CD4-positive, alpha-beta T cell treated with Interleukin-10 for 1 hour (primary cell): ENCODE data around the gene DLX1.

Experiments
- DNase-seq: peaks from one replicate; pipeline ENCODE4 v3.0.0-alpha.2; 2020

DLX1 gene

DNA sequence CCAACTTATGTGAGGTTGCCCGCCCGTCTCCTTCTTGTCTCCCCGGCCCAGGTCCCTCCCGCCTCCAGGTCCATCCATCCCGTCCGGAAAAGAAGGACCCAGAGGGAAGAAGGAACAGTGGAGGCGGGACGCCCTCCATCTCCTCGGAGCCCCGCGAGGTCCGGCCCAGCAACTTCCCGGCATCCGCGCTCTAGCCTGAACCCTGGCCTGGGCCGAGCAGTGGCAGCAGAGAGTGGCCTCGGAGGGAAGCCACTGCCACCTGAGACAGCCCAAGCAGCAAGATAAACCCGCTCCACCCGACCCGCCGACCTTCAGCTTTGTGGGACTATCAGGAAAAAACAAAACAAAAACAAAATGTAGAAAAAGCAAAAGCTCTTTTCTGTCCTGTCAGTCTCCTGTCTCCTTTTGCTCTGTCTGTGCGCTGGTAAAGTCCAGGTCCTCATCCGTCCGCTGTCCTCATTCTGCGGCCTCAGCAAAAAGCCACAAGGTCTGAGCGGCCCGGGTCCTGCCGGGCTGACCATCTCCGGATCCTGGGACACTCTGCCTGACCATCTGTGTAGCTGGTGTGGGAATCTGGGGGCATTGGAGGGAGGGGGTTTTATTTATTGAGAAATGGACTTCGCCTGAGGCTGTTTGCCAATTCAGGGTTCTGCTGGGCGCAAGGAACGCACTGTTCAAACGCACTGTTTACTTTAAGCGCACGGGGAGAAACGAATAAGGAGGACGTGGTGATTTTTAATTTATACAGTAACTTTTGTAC is 3.1 kb downstream of the DLX1 start:
- peak; percentile 7 for DNase-seq

DNA sequence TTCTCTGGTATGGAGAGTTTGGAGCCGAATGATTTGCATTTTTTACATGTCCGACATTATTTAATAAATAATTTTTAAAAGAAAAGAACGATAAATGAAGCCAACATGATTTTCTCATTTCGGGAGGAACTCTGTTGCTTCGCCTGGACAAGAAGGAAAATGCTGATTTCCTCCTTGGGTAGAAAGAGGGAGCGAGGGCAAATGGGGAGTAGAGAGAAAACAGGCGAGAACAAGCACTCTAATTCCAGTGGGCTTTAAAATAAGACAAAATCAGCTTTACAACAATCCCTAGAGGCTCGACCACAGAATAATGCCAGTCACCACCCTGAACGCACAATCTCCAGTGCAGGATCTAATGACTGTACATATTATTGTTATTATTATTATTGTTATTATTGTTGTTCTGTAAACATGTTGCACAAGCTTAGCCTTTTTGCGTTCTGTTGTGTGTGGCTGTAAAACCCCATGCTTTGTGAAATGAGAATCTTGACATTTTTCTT is 3.7 kb downstream of the DLX1 start:
- peak; percentile 11 for DNase-seq

DNA sequence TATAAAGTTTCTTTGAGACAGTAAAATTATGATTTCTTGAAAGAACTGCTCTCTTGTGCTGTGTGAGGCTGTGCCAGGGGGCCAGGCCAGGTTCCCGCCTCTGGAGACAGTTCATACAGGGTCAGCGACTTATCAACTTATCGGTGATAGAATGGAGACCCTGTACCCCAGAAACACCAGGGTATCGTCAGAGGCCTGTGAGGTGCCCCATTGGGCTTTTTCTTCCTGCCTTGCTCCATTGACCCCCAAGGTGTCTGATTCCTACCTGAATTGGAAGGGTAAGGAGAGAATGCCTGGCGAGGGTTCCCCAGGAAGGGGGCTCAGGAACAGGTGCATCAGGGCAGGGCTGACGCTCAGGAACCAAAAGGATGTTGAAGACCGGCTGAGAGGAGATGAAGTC is 4.3 kb downstream of the DLX1 start:
- no peak for DNase-seq

DNA sequence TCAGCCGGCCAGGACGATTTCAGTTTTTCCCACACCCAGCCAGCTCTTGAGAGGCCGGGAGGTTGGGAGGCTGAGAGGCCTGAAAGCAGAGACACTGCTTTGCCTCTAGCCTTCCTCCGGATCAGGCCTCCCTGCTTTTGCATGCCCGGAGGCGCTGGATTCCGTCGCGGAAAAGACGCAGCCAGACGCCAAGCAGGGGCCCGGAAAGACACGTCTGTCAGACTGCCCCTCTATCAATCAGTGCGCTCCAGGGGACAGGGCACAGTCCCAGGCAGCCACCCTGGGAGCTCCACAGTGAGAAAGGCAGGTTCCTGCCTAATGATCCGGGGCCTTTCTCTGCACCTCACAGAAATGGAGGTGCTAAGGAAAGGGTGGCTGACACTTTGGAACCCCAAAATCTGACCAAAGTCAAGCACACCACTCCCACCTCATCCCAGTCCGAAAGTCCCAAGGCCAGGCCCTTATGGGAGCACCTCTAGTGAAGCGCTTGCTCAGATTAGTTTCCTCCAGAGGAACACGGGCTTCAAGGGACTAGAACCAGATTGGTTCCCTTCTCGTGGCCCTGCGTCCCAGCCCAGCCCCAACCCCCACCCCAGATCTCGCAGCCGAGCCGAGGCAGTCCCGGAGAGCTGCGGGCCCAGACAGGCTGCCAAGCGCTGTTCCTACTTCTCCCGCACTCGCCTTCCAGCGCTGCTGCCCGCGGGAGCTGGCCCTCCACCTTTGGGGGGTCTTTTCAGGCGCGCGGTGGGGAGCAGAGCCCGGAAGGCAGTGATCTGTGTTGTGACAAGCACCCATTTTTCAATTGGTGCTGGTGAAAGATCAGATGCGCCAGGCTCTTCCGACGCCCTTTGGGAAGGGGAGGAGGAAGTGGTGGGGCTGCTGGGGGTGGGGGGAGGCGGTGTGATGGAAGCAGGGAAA is 5.0 kb downstream of the DLX1 start:
- DNase-seq, result no peak

DNA sequence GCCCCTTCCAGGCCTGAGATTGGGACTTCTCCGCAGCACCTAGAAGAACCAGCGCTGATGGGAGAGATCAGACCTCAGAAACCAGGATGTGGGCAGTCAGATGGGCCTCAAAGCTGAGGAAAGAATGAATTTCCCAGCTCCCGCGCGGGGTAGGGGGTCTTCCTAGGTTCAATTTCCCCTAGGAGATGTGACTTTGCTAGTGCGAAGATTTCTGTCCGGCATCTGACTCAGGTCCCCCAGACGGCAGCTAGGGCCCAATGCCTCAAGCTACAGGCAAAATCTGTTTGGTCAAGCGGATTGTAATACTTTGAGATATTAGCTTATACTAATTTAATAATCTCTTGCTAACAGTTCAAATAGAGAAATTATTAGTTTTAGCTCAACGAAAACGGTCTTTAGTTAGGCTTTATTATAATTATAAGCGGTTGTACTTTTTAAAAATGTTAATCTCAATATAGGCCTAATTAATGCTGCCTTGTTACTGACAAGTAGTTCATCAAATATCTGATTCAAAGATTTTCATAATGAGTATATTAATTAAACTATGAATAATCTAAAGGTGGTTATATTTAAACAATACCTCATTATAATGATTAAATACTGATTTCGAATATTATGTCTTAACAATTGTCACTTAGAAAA is 5.8 kb downstream of the DLX1 start:
- DNase-seq, result no peak

DNA sequence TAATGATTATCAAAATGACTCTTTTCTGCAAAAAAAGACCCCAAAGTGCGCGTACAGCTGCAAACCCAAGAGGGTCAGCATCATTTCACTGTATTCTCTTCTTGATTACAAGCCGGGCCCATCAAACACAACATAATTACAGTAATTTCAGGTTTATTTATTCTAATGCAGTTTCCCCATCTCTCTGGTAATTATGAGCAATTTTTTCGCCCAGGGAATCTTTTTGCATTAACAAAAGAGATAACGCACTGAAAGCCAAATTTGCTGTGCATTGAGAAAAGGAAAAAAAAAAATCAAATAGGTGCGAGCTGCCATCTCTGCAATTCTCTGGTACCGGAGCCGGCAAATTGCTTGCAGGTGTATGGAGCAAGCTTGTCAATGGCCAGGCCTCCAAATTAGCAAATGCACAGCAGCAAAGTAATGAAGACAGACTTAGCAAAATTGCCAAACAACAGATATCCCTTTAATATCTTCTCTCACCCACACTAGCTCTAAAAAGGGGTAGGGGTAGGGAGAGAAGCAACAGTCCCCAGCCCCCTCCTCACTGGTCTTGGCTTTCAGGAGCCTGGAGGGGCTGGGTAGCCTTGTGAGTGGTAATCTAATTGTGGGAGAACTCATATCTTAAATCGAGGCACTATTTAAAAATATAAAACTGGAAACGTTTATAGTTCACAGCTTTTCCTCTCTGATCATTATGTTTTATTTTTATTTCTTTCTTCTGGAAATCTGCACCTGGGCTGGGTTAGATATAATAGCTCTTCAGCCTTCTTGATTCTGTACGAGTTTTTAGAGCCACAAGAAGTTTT is 6.7 kb downstream of the DLX1 start:
- DNase-seq, result no peak

DNA sequence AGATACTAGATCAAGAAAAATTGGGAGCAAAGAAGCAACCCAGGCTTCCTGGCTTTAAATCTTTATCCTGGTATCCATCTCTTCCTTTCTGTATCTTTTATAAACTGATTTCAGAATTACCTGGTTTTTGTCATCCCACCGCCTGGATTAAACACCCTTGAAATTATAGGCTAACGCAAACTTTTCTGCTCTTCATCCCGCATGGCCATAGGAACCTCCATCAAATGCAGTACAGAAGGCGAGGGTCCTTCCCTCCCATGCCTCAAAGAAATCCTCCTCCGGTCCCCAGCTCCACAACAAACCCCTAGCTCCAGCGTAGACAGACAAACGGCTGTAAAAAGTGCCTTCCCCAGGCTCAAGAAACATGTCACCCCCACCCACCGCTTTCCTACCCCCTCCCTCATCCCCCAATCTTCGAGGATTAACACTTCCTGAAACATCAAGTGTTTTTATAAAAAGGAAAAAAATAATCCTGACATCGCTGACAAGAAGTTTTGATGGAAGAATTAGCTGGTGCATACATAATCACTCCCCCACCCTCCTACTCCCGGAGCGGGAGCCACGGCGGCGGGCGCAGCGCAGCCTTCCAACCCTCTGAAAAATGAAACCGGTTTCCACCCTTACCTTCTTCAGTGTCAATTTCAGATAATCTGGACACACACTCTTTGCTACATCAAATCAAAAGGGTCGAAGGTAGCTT is 7.6 kb downstream of the DLX1 start:
- DNase-seq, result no peak

DNA sequence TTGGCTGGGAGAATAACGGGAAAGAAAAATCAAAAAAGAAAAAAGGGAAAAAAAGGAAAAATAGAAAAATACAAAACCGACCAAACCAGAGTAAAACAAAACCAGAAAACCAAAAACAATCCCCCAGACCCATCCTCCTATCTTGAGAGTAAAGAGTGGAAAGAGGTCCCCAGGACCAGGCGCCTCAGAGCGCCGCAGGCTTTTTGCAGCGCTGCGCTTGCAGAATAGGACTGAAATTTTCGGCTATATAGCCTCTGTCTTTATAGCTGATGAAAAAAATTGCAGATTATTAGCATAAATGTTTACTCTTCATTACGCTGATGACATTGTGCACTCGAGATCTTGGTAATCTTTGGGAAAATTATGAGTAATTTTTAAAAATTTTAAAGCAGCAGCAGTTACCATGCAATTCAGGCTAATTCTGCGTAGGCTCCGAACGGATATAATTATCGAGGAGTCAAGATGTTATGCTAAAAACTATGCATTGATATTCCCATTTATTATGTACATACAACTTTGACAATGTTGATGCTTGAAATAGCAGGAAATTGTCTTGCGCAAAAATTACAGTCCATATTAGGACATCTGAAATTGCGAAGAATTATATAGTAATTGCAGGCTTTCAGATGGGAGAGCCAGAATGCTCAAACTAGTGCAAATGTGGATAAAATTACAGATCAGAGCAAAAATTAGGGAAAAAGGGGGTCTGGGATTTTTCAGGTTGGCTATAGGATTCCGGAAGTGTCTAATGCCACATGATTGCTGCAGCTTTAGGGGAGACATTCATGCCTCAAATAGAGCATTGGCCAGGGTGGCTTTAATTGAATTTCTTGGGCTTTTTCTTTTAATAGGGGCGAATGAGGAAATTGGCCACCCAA is 8.3 kb downstream of the DLX1 start:
- peak; percentile 3 for DNase-seq

DNA sequence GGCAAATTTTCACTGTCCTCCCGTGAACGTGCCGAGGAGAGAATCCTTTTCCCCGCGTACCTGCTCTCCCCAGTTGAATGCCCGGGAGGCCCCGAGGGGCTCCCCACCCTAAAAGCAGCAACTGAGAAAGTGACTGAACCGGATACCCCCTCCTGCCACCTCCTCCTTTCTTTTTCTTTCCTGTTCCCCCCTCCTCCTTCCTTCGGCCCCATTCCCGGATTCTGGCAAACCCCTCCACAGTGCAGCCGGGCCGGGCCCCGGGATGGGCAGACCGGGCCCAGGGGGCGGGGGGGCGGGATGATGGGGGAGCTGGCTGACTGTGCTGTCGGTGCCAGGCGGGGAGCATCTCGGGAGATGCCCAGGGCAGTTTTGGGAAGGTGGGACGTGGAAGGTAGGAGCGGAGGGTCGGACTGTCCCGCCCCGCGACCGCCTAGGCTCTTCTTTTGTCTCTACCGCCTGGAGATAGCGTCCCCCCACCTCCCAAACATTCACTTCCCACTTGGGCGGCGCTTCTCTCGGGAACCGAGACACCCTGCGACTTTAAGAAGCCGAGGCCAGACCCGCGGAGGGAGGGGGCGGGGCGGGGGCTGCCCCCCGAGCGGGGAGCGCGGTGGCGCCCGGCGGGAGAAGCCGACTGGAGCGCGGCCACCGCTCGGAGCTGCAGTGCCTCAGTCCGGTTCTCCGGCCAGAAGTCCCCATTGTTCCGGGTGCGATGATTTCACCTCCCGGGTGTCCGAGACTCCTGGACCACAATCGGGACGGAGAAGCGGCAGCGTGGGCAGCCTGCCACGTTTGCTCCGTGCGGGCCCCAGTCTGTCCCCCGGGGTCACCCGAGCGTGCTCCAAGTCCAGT is 9.2 kb downstream of the DLX1 start:
- no peak for DNase-seq

DNA sequence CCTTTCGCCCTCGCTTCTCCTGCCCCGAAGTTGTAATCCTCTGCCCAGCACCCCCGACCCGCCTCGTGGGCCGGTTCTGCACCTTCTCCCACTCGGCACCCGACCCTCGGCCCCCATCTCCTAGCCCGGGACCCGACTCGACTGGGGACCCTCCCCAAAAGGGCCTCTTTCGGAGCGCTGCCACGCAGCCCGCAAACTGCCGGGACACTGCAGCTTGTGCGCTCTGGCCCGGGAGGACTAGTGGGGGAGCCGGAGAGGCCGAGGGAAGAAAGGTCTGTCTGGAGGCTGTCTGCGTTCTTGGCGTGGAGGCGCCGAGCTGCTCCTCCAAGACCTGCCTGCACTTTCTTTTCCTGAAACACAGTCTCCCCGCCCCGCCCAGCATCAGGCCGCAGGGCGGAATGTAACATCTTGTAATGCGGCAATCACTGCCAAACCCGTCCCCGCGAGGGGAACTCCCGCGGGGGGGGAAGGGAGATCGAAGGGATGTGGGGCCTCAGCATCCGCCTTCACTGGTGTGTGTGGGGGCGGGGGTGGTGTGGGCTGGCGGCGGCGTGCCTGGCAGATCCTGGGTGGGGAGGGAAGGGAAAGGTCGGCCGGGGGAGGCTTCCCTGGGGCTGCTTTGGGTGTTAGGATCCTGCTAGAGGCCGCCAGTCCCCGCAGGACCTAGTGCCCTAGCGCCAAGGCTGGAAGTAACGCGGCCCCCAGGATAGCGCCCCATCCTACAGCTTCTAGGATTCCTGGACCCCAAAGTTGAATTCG is 10.0 kb downstream of the DLX1 start:
- peak; percentile 84 for DNase-seq

DNA sequence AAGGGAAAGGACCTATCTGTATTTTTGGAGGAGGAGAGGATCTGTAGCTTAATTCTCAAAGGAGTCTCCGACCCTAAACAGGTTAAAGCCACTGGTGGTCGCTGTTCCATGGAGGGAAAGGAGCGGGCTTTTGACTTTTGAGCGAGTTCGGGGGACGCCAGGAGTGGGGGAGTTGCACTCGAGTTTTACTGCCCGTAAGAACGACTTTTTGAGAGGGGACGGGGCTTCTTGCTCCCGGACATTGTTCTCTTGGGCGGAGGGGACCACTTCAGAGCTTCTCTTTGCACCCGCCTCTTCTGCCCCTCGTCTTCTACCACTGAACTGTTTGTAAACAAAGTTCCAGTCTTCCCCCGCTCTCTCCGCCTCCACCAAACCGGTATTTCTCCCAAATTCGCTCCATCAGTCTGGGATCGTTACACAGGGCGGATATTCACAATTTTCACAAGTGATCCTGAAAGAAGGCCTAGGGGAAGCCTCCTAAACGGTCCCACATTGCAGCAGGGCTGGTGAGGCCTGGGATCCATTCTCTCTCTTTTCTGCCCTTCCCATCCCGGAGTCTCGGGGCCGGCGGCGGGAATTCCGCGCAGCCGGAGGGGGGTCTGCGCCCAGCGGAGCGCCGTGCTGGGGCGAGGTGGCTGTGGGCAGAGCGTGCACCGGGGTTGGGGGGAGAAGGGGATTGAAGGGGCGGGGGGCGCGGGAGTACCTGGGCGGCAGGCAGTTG is 10.8 kb downstream of the DLX1 start:
- peak; percentile 10 for DNase-seq

DNA sequence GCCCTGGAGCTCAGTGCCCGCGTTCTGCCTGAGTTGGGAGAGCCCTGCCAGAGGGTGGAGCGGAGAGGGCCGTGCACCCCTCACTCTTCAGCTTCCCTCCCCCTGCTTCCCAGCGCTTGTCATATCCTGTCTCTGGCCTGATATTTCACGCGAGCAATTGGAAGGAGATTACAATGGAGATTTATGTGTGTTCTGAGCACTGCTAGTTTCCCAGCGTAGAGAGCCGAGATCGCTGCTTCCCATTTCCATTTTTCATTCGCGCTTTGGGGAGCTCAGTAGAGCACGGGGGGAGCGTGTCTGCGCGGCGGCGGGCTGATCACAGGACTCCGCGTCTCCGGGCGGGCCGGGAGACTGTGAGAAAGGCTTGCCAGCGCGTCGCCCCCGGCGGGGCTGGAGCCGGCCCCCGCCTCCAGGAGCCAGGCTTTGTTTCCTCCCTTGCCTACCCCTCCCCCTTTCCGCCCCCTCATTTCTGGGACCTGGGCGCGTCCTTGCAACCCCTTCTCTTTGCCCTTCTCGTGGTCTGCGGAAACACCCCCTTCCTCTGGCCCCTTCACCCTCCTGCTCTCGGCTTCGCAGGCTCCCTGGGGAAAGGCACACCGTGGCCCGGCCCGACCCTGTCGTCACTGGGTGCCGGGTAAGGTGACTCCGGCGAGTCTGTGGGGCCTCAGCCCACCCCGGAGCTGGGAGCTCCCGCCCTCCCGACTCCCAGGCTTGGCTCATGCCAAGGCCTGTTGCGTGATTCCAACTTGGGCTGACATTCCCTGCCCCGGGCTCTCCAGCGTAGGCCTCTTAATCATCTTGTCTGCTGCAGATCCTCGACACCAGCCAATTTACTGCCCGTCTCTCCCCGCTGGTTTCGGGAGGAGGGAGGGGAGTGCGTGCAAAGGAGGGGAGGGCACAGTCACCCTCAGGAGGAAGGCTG is 11.6 kb downstream of the DLX1 start:
- peak; percentile 7 for DNase-seq

DNA sequence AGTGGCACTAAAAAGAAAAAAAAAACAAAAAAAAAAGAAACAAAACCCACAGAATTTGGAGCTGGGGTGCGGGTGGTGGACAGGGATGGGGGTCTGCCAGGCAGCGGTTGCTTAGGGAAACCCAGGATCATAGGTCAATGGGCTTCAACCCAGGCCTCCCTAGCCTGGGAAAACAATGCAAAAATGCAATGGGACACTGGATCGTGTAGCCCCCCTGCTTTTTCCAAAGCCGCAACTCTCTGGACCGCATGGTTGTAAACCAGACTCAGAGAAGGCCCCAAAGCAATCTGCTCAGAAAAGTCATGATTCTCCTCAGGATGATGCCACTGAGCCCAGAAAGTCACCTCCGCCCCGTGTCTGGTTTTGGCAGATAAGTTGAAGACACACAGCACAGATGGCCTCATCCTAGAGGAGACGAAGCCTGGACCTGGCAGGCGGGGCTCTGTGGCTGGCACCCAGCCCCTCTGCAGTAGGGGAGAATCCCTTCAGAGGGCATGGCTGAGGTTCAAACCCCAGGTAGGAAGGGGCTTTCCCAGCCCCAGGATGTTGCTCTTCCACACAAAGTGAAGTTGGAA is 12.3 kb downstream of the DLX1 start:
- peak; percentile 12 for DNase-seq

DNA sequence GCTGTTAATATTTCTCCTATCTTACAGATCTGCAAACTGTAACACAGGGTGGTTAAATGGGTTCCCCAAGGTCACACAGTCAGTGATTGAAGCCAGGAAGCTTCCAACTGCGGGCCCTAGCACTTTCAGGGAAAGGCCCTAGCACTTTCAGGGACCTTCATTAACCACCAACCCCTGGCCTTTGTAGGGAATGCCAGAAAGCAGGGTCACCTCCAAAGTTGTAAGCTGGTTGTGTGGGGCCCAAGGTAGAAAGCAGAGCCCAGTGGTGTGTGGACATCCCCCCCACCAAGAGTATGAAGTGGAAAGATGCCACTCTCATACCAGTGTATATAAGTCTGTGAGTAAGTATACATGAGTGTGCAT is 13.0 kb downstream of the DLX1 start:
- DNase-seq, result no peak

DNA sequence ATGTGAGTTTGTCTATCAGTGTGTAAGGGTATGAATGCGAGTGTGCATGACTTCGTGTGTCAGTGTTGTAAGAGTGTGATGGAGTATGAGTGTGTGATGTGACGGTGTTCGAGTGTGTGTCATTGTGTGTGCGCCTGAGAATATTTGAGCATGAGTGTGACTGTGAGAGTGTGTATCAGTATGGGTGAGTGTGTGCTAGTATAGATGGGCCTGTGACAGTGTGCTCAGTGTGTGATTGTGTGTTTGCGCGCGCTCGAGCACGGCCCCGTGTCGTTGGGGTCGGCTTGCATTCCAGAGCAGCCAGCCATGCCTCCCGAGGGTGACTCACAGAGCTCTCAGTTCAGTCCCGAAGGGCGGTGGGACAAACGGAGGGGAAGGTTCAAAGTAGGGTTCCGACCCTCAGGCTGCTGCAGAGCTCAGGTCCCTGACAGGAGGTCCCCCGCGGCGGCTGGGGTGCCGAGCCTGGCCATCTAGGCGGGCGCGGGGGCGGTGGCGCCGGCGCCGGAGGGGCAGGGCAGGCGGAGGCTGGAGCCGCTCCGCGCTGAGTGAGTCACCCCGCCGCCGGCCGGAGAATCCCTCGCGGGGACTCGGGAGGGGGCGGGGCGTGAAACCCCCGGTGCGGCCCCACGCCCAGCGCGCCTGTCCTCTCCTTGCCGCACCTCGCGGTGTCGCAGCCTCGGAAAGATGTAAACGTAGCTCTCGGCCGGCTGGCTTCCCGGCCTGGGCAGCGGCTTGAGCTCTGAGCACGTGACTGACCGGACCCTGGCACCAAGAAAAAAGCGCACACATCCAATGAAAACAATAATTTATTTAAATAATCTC is 13.6 kb downstream of the DLX1 start:
- DNase-seq, result peak; percentile 44

DNA sequence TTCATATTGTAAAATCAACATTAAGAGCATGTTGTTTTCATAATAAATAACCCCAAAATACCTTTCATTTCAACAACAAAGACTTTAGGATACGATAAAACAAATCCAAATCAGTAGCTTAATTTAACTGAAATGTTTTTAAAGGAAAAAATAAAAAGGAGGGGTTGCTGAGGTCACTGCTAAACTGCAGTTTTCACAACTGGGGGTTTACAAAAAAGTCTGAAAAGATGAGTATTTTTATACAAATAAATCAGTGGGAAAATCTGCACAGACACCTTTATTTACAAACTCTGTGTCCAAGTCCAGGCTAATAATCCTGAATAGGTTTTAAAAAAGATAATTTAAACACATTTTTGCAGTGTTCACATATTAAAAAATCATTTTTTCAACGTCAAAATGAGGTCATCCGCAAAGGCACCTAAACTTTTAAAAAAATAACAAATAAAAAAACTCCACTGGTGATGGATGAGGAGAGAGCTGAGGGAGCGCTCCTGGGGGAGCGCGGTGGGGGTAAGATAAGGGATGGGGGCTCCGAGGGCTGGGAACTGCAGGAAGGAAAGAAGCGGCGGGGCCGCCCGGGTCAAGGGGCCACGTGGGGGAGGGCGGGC is 14.3 kb downstream of the DLX1 start:
- no peak for DNase-seq
